Mesenchymal stem cell (in vitro differentiated cells and primary cell): Measurements from ENCODE around the gene SIM2.

ENCODE experiments used
- DNase-seq: peaks from one replicate; pipeline ENCODE4 v3.0.0-alpha.2; 2013
- H2AFZ ChIP-seq: one replicate; pipeline ENCODE4 v1.6.1; 2013; ENCODE audit warnings: low read depth, mild to moderate bottlenecking, control low read depth, inconsistent platforms, low read length, moderate library complexity
- H2AK5ac ChIP-seq: 2 replicates; pipeline ENCODE4 v1.6.1; 2013; ENCODE audit warnings: low read length, moderate library complexity, mild to moderate bottlenecking, inconsistent platforms; ENCODE audit not compliant: severe bottlenecking
- H2BK120ac ChIP-seq: one replicate; pipeline ENCODE4 v1.6.1; 2013; ENCODE audit warnings: low read depth, mild to moderate bottlenecking, inconsistent platforms, low read length, moderate library complexity
- H2BK12ac ChIP-seq, 2 experiments: one replicate each; pipeline ENCODE4 v1.6.1; 2013; ENCODE audit warnings: inconsistent platforms in 2 of 2, low read length in 2 of 2, mild to moderate bottlenecking in 2 of 2, moderate library complexity in 2 of 2, control low read depth in 1 of 2
- H2BK15ac ChIP-seq: one replicate; pipeline ENCODE4 v1.6.1; 2013; ENCODE audit warnings: mild to moderate bottlenecking, low read depth, inconsistent platforms; ENCODE audit not compliant: poor library complexity, severe bottlenecking
- H2BK5ac ChIP-seq: 2 replicates; pipeline ENCODE4 v1.6.1; 2013; ENCODE audit warnings: low read depth, mild to moderate bottlenecking, low read length, control low read depth, inconsistent platforms; ENCODE audit not compliant: poor library complexity, severe bottlenecking
- H3K14ac ChIP-seq, 2 experiments: one replicate each; pipeline ENCODE4 v1.6.1; 2013; ENCODE audit warnings: inconsistent platforms in 2 of 2, low read length in 2 of 2, control low read depth in 1 of 2, mild to moderate bottlenecking in 1 of 2, moderate library complexity in 1 of 2
- H3K18ac ChIP-seq, 2 experiments: one replicate each; pipeline ENCODE4 v1.6.1; 2013; ENCODE audit warnings: inconsistent platforms in 2 of 2, low read length in 2 of 2, control low read depth in 1 of 2, low read depth in 1 of 2, mild to moderate bottlenecking in 1 of 2
- H3K23ac ChIP-seq, 2 experiments: one replicate each; pipeline ENCODE4 v1.6.1; 2013; ENCODE audit warnings: inconsistent platforms in 2 of 2, low read length in 2 of 2, mild to moderate bottlenecking in 2 of 2, moderate library complexity in 2 of 2, control low read depth in 1 of 2
- H3K27ac ChIP-seq: 2 replicates; pipeline ENCODE4 v1.5.1; 2013; ENCODE audit warnings: mild to moderate bottlenecking, moderate library complexity, low read length, control low read depth, inconsistent platforms; ENCODE audit not compliant: poor library complexity, severe bottlenecking
- H3K27me3 ChIP-seq, 2 experiments: 2 replicates each; pipeline versions ENCODE4 v1.6.1 to v1.7.0; 2013; ENCODE audit warnings: low read length in 2 of 2, mild to moderate bottlenecking in 2 of 2, moderate library complexity in 2 of 2, control low read depth in 1 of 2, inconsistent platforms in 1 of 2; ENCODE audit not compliant: control insufficient read depth in 1 of 2, insufficient read depth in 1 of 2
- H3K36me3 ChIP-seq, 2 experiments: 2 replicates each; pipeline versions ENCODE4 v1.6.1 to v1.7.0; 2013; ENCODE audit warnings: low read length in 2 of 2, control low read depth in 1 of 2, inconsistent platforms in 1 of 2, low read depth in 1 of 2, mild to moderate bottlenecking in 1 of 2; ENCODE audit not compliant: insufficient read depth in 2 of 2, control insufficient read depth in 1 of 2
- H3K4ac ChIP-seq, 2 experiments: one replicate each; pipeline ENCODE4 v1.6.1; 2013; ENCODE audit warnings: inconsistent platforms in 2 of 2, low read length in 2 of 2, mild to moderate bottlenecking in 2 of 2, moderate library complexity in 2 of 2, control low read depth in 1 of 2, low read depth in 1 of 2
- H3K4me1 ChIP-seq: 2 replicates; pipeline ENCODE4 v1.6.1; 2013; ENCODE audit warnings: low read depth, low read length, control low read depth; ENCODE audit not compliant: control insufficient read depth, insufficient read depth
- H3K4me2 ChIP-seq: 2 replicates; pipeline ENCODE4 v1.6.1; 2013; ENCODE audit warnings: low read length, mild to moderate bottlenecking, inconsistent platforms; ENCODE audit not compliant: poor library complexity, severe bottlenecking
- H3K4me3 ChIP-seq, 2 experiments: 2 replicates each; pipeline versions ENCODE4 v1.5.1 to v1.7.0; 2013; ENCODE audit warnings: low read length in 2 of 2, mild to moderate bottlenecking in 2 of 2, control low read depth in 1 of 2, low read depth in 1 of 2; ENCODE audit not compliant: insufficient read depth in 1 of 2
- H3K79me1 ChIP-seq: replicated peaks from 2 replicates; pipeline ENCODE4 v1.6.1; 2013; ENCODE audit warnings: mild to moderate bottlenecking, control low read depth, low read length, inconsistent platforms; ENCODE audit not compliant: poor library complexity, severe bottlenecking
- H3K9ac ChIP-seq: 2 replicates; pipeline ENCODE4 v1.7.0; 2013; ENCODE audit warnings: mild to moderate bottlenecking, low read length, moderate library complexity
- H3K9me3 ChIP-seq: 2 replicates; pipeline ENCODE4 v1.7.0; 2013; ENCODE audit warnings: mild to moderate bottlenecking, low read length; ENCODE audit not compliant: control insufficient read depth
- H4K8ac ChIP-seq: one replicate; pipeline ENCODE4 v1.6.1; 2013; ENCODE audit warnings: inconsistent platforms, mild to moderate bottlenecking, low read length, moderate library complexity
- H4K91ac ChIP-seq: one replicate; pipeline ENCODE4 v1.6.1; 2013; ENCODE audit warnings: mild to moderate bottlenecking, low read length, inconsistent platforms
- WGBS: methylation state at CpG from one replicate; pipeline ENCODE4 v1.1.7; 2013; ENCODE audit warnings: mixed read lengths; 5-methylcytosine and 5-hydroxymethylcytosine counted together

SIM2 gene

DNA sequence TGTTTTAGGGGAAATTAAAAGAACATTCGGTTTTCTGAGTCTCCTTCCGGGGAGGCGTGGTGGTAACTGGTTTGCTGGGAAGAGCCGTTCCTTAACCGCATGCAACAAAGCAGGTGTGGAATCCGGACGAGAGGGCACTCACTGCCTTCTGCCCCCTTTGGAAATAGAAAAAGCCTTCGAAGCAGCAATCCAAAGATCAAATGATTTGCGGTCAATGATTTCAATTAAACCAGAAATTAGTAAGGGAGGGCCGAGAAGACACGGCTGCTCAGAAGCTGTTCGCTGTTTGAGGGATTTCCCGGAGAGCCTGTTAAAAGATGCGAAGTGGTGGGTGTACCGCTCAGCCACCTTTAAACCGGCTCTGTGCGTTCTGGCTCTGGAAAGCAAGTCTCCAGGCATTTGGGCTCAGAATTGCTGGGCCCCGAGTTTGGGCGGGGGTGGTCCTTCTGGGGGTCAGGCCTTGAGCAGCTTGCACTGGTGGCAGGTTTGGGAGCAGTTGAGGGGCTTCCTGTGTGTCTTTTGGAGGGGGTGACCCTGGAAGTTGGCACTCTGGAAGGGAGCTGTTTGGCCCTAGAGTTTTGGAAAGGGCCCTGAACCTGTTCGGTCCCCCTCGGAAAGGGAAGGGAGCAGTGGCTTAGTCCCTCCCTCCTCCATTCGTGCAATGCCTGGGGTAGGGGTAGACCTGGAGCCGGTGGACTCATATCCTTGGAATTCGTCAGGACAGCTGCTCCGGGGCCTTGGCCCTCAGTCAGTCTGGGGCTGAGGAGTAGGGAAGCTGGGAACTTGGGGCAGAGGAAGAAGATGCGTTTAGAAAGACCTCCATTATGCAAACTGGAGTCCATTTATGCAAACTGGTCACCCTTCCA, 3.1 kb downstream of the SIM2 start:
- Histone ChIP-seq H2BK5ac (no peak overlapping the region), H4K91ac (no peak overlapping the region), H3K79me1 (peaks cover 2% of the 10 kb centered on the region), H2BK12ac (no peak overlapping the region), H3K4ac (no peak overlapping the region), H3K23ac (peak overlapping the region in 1 of 2 experiments; percentile 27), H3K9ac (no peak overlapping the region), H3K4me3 (peak overlapping the region; percentile 51 to 69), H3K4me1 (peaks cover 64% of the 10 kb centered on the region), H3K18ac (no peak overlapping the region), H3K36me3 (no peaks in the 10 kb centered on the region), H2AFZ (no peak overlapping the region), H2BK120ac (no peak overlapping the region), H3K27ac (peak overlapping the region; percentile 27), H4K8ac (no peak overlapping the region), H3K4me2 (peak overlapping the region; percentile 60), H3K27me3 (peaks cover 86 to 97% of the 10 kb centered on the region in 2 experiments), H2BK15ac (no peak overlapping the region), H3K9me3 (no peaks in the 10 kb centered on the region), H3K14ac (no peak overlapping the region), H2AK5ac (no peak overlapping the region)
- 3% methylated on average over 25 of the region's 26 CpGs for whole genome bisulfite sequencing
- no peak for DNase-seq

DNA sequence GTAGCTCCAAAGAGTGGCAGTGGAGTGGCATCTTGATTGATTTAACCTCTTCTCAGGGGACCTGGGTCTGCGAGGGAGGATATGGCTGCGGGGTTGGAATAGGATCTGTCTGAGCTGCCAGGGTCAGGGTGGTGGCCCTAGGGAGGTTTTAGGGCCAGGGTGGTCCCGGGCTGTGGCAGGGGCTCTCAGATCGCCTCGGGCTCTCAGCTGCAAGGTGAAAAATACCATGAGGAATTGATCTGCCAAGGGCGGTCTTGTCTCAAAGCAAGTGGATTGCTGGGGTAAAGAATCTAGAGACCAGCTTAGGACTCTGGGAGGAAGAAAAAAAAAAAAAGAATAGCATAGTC, 3.7 kb downstream of the SIM2 start:
- H2BK120ac ChIP-seq, result no peak overlapping the region
- H3K9me3 ChIP-seq, result no peaks in the 10 kb centered on the region
- H3K4me1 ChIP-seq, result peaks cover 62% of the 10 kb centered on the region
- H2AFZ ChIP-seq, result no peak overlapping the region
- H4K91ac ChIP-seq, result no peak overlapping the region
- no peak overlapping the region for H3K4ac ChIP-seq
- H3K27me3 ChIP-seq, result peaks cover 86 to 97% of the 10 kb centered on the region in 2 experiments
- H3K79me1 ChIP-seq, result peaks cover 2% of the 10 kb centered on the region
- H3K23ac ChIP-seq, result no peak overlapping the region
- H4K8ac ChIP-seq, result no peak overlapping the region
- H3K27ac ChIP-seq, result no peak overlapping the region
- no peak overlapping the region for H2AK5ac ChIP-seq
- no peak overlapping the region for H3K4me2 ChIP-seq
- H2BK5ac ChIP-seq, result no peak overlapping the region
- H3K14ac ChIP-seq, result no peak overlapping the region
- DNase-seq, result no peak
- H3K9ac ChIP-seq, result no peak overlapping the region
- no peak overlapping the region for H3K18ac ChIP-seq
- H3K36me3 ChIP-seq, result no peaks in the 10 kb centered on the region
- no peak overlapping the region for H3K4me3 ChIP-seq
- H2BK15ac ChIP-seq, result no peak overlapping the region
- H2BK12ac ChIP-seq, result no peak overlapping the region
- WGBS, result 10% methylated on average over 6 of the region's 6 CpGs

DNA sequence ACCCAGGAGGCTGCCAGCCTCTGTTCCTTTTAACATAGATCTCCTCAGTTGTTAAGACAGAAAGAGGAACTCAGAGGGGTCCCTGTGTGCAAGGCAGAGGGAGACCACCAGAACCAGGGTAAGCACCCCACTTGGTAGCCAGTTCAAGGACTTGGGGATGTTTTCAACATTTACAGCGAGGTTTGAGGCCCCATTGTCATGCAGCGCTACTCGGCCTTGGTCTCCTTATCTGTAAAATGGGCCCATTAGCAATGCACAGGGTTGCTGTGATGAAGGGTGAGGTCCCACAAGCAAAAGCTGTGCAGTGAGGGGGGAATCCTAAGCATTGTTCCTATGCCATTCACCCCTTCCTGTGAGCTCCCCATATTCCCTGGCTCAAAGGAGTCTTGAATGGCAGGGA, 4.2 kb downstream of the SIM2 start:
- peak overlapping the region; percentile 5 for H3K27ac ChIP-seq
- peaks cover 85 to 94% of the 10 kb centered on the region in 2 experiments for H3K27me3 ChIP-seq
- H2BK15ac ChIP-seq, result no peak overlapping the region
- no peak for DNase-seq
- H3K4me3 ChIP-seq, result no peak overlapping the region
- no peak overlapping the region for H3K23ac ChIP-seq
- no peak overlapping the region for H3K4ac ChIP-seq
- H4K91ac ChIP-seq, result no peak overlapping the region
- H4K8ac ChIP-seq, result no peak overlapping the region
- no peaks in the 10 kb centered on the region for H3K9me3 ChIP-seq
- H3K9ac ChIP-seq, result no peak overlapping the region
- no peak overlapping the region for H2AK5ac ChIP-seq
- no peak overlapping the region for H3K18ac ChIP-seq
- no peaks in the 10 kb centered on the region for H3K36me3 ChIP-seq
- H2BK5ac ChIP-seq, result no peak overlapping the region
- no peak overlapping the region for H3K4me2 ChIP-seq
- peaks cover 2% of the 10 kb centered on the region for H3K79me1 ChIP-seq
- no peak overlapping the region for H3K14ac ChIP-seq
- H2BK120ac ChIP-seq, result no peak overlapping the region
- H2BK12ac ChIP-seq, result no peak overlapping the region
- H2AFZ ChIP-seq, result no peak overlapping the region
- WGBS, result 22% methylated on average over 3 of the region's 3 CpGs
- H3K4me1 ChIP-seq, result peaks cover 62% of the 10 kb centered on the region

GRCh38 chr21:36703626-36704280, 4.8 kb downstream of the SIM2 start:
- H2BK5ac ChIP-seq, result no peak overlapping the region
- no peak overlapping the region for H2AFZ ChIP-seq
- H3K9me3 ChIP-seq, result no peaks in the 10 kb centered on the region
- peaks cover 87 to 94% of the 10 kb centered on the region in 2 experiments for H3K27me3 ChIP-seq
- H3K27ac ChIP-seq, result no peak overlapping the region
- H3K23ac ChIP-seq, result no peak overlapping the region
- H4K8ac ChIP-seq, result no peak overlapping the region
- H3K36me3 ChIP-seq, result no peaks in the 10 kb centered on the region
- no peak overlapping the region for H3K4me3 ChIP-seq
- H2BK15ac ChIP-seq, result no peak overlapping the region
- H3K18ac ChIP-seq, result no peak overlapping the region
- WGBS, result 21% methylated on average over 14 of the region's 15 CpGs
- H2BK12ac ChIP-seq, result no peak overlapping the region
- H3K4me1 ChIP-seq, result peaks cover 60% of the 10 kb centered on the region
- DNase-seq, result no peak
- H3K9ac ChIP-seq, result no peak overlapping the region
- no peak overlapping the region for H2BK120ac ChIP-seq
- H3K4me2 ChIP-seq, result no peak overlapping the region
- no peak overlapping the region for H3K4ac ChIP-seq
- no peak overlapping the region for H2AK5ac ChIP-seq
- H3K14ac ChIP-seq, result no peak overlapping the region
- H4K91ac ChIP-seq, result no peak overlapping the region
- H3K79me1 ChIP-seq, result peaks cover 2% of the 10 kb centered on the region
